DMS 273 (cell line): ENCODE data around the gene PLXNA4.
A peak's percentile ranks its signal among the peaks of the same experiment; 100 is the strongest.

Experiments used
- DNase-seq: peaks from one replicate; lab custom pipeline; 2025; ENCODE audit not compliant: unreplicated experiment; lab: John Stamatoyannopoulos, UW

PLXNA4 gene

GRCh38 chr7:132106491-132106890 lies 469.8 kb downstream of the PLXNA4 start:
- DNase-seq = no peak

GRCh38 chr7:132105096-132105495 lies 471.2 kb downstream of the PLXNA4 start:
- no peak for DNase-seq

- DNase-seq = no peak
Measured at GRCh38 chr7:132103718-132104117, 472.6 kb downstream of the PLXNA4 start.

GRCh38 chr7:132102942-132103341 lies 473.3 kb downstream of the PLXNA4 start:
- no peak for DNase-seq

GRCh38 chr7:132102391-132102790 lies 473.9 kb downstream of the PLXNA4 start:
- DNase-seq = no peak

GRCh38 chr7:132100981-132101380 lies 475.3 kb downstream of the PLXNA4 start:
- no peak for DNase-seq

GRCh38 chr7:132100483-132100882 lies 475.8 kb downstream of the PLXNA4 start:
- no peak for DNase-seq

GRCh38 chr7:132099163-132099562 lies 477.1 kb downstream of the PLXNA4 start:
- DNase-seq = no peak

- DNase-seq = no peak
Measured at GRCh38 chr7:132098327-132098726, 477.9 kb downstream of the PLXNA4 start.

- DNase-seq = peak; percentile 57
Measured at GRCh38 chr7:132097550-132098134, 478.6 kb downstream of the PLXNA4 start.

- DNase-seq = no peak
Measured at GRCh38 chr7:132095111-132095765, 481.0 kb downstream of the PLXNA4 start.

- DNase-seq = no peak
Measured at GRCh38 chr7:132092106-132092505, 484.2 kb downstream of the PLXNA4 start.

GRCh38 chr7:132091706-132092105 lies 484.6 kb downstream of the PLXNA4 start:
- DNase-seq = no peak

- no peak for DNase-seq
Measured at GRCh38 chr7:132090444-132090843, 485.8 kb downstream of the PLXNA4 start.

- no peak for DNase-seq
Measured at GRCh38 chr7:132089356-132089755, 486.9 kb downstream of the PLXNA4 start.

GRCh38 chr7:132087421-132087820 lies 488.8 kb downstream of the PLXNA4 start:
- no peak for DNase-seq

GRCh38 chr7:132084776-132085388 lies 491.4 kb downstream of the PLXNA4 start:
- DNase-seq = no peak

- DNase-seq = no peak
Measured at GRCh38 chr7:132083537-132084123, 492.6 kb downstream of the PLXNA4 start.

- DNase-seq = no peak
Measured at GRCh38 chr7:132083126-132083525, 493.1 kb downstream of the PLXNA4 start.

GRCh38 chr7:132082394-132082793 lies 493.9 kb downstream of the PLXNA4 start:
- no peak for DNase-seq

- no peak for DNase-seq
Measured at GRCh38 chr7:132081686-132082085, 494.6 kb downstream of the PLXNA4 start.
